Measurements from ENCODE around the gene DIAPH2.

- TF ChIP-seq POLR2A (IDR thresholded peaks at IDR 0.05) = no peak
- TF ChIP-seq CTCF (IDR thresholded peaks at IDR 0.05) = no peak
These were observed 609.4 kb downstream of the DIAPH2 start for GRCh38 chrX:97294041-97294440.

Data from esophagus squamous epithelium (tissue), 4 donors.